Prostate gland (tissue), 2 donors: ENCODE results near the gene WWOX. TPM values are rescaled to one million over a fixed set of nuclear protein-coding genes. Genes with fewer than 3 reads are reported as not detected.

Experiments used
- DNase-seq: peaks from one replicate; pipeline ENCODE4 v3.0.0-alpha.2; 2019; ENCODE audit warnings: low spot score
- H3K27ac ChIP-seq, 2 donors: fragments of 200-600 bp; sonication (generic); 2 replicates each; pipeline ENCODE4 v1.5.1; 2017 to 2019
- H3K27me3 ChIP-seq: fragments of 200-600 bp; sonication (generic); replicated peaks from 2 replicates; pipeline ENCODE4 v1.5.1; 2019; ENCODE audit not compliant: insufficient read depth
- H3K36me3 ChIP-seq, 2 donors: fragments of 200-600 bp; sonication (generic); 1 replicate in 1 of 2; 2 replicates in 1 of 2; pipeline versions ENCODE4 v1.5.1 to v1.8.1; 2017 to 2019
- H3K4me1 ChIP-seq: fragments of 200-600 bp; sonication (generic); replicated peaks from 2 replicates; pipeline ENCODE4 v1.5.1; 2019
- H3K4me3 ChIP-seq, 2 donors: fragments of 200-600 bp; sonication (generic); 2 replicates each; pipeline ENCODE4 v1.5.1; 2017 to 2019
- H3K9me3 ChIP-seq: fragments of 200-600 bp; sonication (generic); 2 replicates; pipeline ENCODE4 v1.5.1; 2017
- CTCF ChIP-seq, 4 experiments: fragments of 200-600 bp in 2 of 4; fragments of 450-650 bp in 2 of 4; sonication (generic) in 2 of 4; IDR thresholded peaks; 1 replicate in 3 of 4; 2 replicates in 1 of 4; pipeline ENCODE4 v1.5.1; 2016 to 2019; ENCODE audit warnings: antibody characterized with exemption in 4 of 4, mild to moderate bottlenecking in 2 of 4, moderate library complexity in 2 of 4
- POLR2A ChIP-seq: fragments of 450-650 bp; IDR thresholded peaks from one replicate; pipeline ENCODE4 v1.6.1; 2016; ENCODE audit warnings: antibody characterized with exemption, mild to moderate bottlenecking
- POLR2AphosphoS5 ChIP-seq: sonication (generic); formaldehyde crosslinking; IDR thresholded peaks from one replicate; pipeline ENCODE4 v1.6.1; 2017; ENCODE audit warnings: antibody characterized with exemption
- WGBS: methylation state at CpG from one replicate; pipeline ENCODE4 v1.1.5; 2018; 5-methylcytosine and 5-hydroxymethylcytosine counted together
- intact Hi-C: fragments of 100-400 bp; cut with DNase I; formaldehyde crosslinking; loops from one replicate; pipeline ENCODE4 v1.14.2; 2022
- total RNA-seq, 2 donors: library from RNA; depleted of rRNA; stranded (reverse); fragments of >200 nt; gene quantifications; one replicate each; pipeline ENCODE4 v1.1.0, GENCODE V29; 2016

WWOX gene
- total RNA-seq, 2 donors from 2014 or later, result 93.2 to 99.4 TPM

- no peak overlapping the region for H3K4me3 ChIP-seq
- no peak for TF ChIP-seq POLR2A
- no peak for TF ChIP-seq POLR2AphosphoS5
- no peak for TF ChIP-seq CTCF (IDR thresholded peaks at IDR 0.05)
- H3K27me3 ChIP-seq, result no peaks in the 10 kb centered on the region
- no peak overlapping the region for H3K27ac ChIP-seq
- H3K36me3 ChIP-seq, result no peaks in the 10 kb centered on the region
- 100% methylated on average over 1 of the region's 1 CpG for WGBS
- no peaks in the 10 kb centered on the region for H3K4me1 ChIP-seq
- intact Hi-C loops, result no loop called here
- DNase-seq, result no peak
- no peaks in the 10 kb centered on the region for H3K9me3 ChIP-seq
These were observed 561.3 kb downstream of the WWOX start for GRCh38 chr16:78660795-78661194.

GRCh38 chr16:78663690-78664089, 564.2 kb downstream of the WWOX start:
- H3K27ac ChIP-seq, result no peak overlapping the region
- no peaks in the 10 kb centered on the region for H3K27me3 ChIP-seq
- H3K4me1 ChIP-seq, result no peaks in the 10 kb centered on the region
- H3K9me3 ChIP-seq, result no peaks in the 10 kb centered on the region
- whole genome bisulfite sequencing, result 96% methylated on average over 5 of the region's 5 CpGs
- no peak overlapping the region for H3K4me3 ChIP-seq
- no peak for DNase-seq
- no peaks in the 10 kb centered on the region for H3K36me3 ChIP-seq
- intact Hi-C loops, result no loop called here
- TF ChIP-seq CTCF (IDR thresholded peaks at IDR 0.05), result no peak
- TF ChIP-seq POLR2A, result no peak
- no peak for TF ChIP-seq POLR2AphosphoS5

GRCh38 chr16:78664811-78665772, 565.6 kb downstream of the WWOX start:
- no peaks in the 10 kb centered on the region for H3K27me3 ChIP-seq
- 90% methylated on average over 19 of the region's 19 CpGs for WGBS
- intact Hi-C loops, result no loop called here
- no peak for DNase-seq
- H3K36me3 ChIP-seq, result no peaks in the 10 kb centered on the region
- no peak overlapping the region for H3K4me3 ChIP-seq
- H3K4me1 ChIP-seq, result no peaks in the 10 kb centered on the region
- TF ChIP-seq POLR2A (no peak), POLR2AphosphoS5 (no peak), CTCF (IDR thresholded peaks at IDR 0.05) (no peak)
- H3K27ac ChIP-seq, result no peak overlapping the region
- no peaks in the 10 kb centered on the region for H3K9me3 ChIP-seq

- Histone ChIP-seq H3K27ac (no peak overlapping the region), H3K9me3 (no peaks in the 10 kb centered on the region), H3K4me1 (no peaks in the 10 kb centered on the region), H3K4me3 (no peak overlapping the region), H3K36me3 (no peaks in the 10 kb centered on the region), H3K27me3 (no peaks in the 10 kb centered on the region)
- no peak for TF ChIP-seq POLR2A
- no peak for TF ChIP-seq CTCF (IDR thresholded peaks at IDR 0.05)
- no peak for DNase-seq
- WGBS, result 87% methylated on average over 4 of the region's 4 CpGs
- intact Hi-C loops, result no loop called here
These were observed 566.9 kb downstream of the WWOX start for GRCh38 chr16:78666318-78666717.

- no peak overlapping the region for H3K4me3 ChIP-seq
- intact Hi-C loops, result no loop called here
These were observed 568.2 kb downstream of the WWOX start for GRCh38 chr16:78667675-78668074.

More at GRCh38 chr16:78667675-78668074, 568.2 kb downstream of the WWOX start:
- H3K9me3 ChIP-seq, result no peaks in the 10 kb centered on the region
- TF ChIP-seq POLR2AphosphoS5 (no peak), POLR2A (no peak), CTCF (IDR thresholded peaks at IDR 0.05) (no peak)
- H3K27ac ChIP-seq, result no peak overlapping the region
- DNase-seq, result no peak
- no peaks in the 10 kb centered on the region for H3K27me3 ChIP-seq
- 97% methylated on average over 5 of the region's 5 CpGs for WGBS
- no peaks in the 10 kb centered on the region for H3K4me1 ChIP-seq
- H3K36me3 ChIP-seq, result no peaks in the 10 kb centered on the region
